H1 (cell line): Measurements from ENCODE around the gene MACIR. TPM values are rescaled to one million over a fixed set of nuclear protein-coding genes. Genes with fewer than 3 reads are reported as not detected.

Experiments used
- BACH1 ChIP-seq: IDR thresholded peaks from 2 replicates; pipeline ENCODE4 v1.6.1; 2012; ENCODE audit warnings: low read length, improper control_type of control experiment
- BCL11A ChIP-seq, 2 experiments: IDR thresholded peaks; one replicate each; pipeline ENCODE4 v1.6.1; 2011; ENCODE audit warnings: low read depth in 2 of 2, low read length in 2 of 2, mild to moderate bottlenecking in 2 of 2
- CHD1 ChIP-seq: IDR thresholded peaks from 2 replicates; pipeline ENCODE4 v1.6.1; 2012; ENCODE audit warnings: low read depth, low read length, improper control_type of control experiment
- NANOG ChIP-seq: IDR thresholded peaks from 2 replicates; pipeline ENCODE4 v1.6.1; 2011; ENCODE audit warnings: low read length, low read depth, mild to moderate bottlenecking, inconsistent platforms; ENCODE audit not compliant: insufficient read depth, poor library complexity, severe bottlenecking
- POLR2A ChIP-seq, 2 experiments: IDR thresholded peaks; 1 replicate in 1 of 2; 2 replicates in 1 of 2; pipeline ENCODE4 v1.6.1; 2011; ENCODE audit warnings: low read depth in 2 of 2, low read length in 2 of 2, mild to moderate bottlenecking in 2 of 2; ENCODE audit errors: control extremely low read depth in 1 of 2
- RAD21 ChIP-seq, 2 experiments: IDR thresholded peaks in 1 of 2; conservative IDR thresholded peaks in 1 of 2; 2 replicates each; pipeline ENCODE4 v1.6.1; 2011; ENCODE audit warnings: low read depth in 2 of 2, low read length in 2 of 2, improper control_type of control experiment in 1 of 2, inconsistent platforms in 1 of 2, mild to moderate bottlenecking in 1 of 2, moderate library complexity in 1 of 2
- RXRA ChIP-seq: IDR thresholded peaks from 2 replicates; pipeline ENCODE4 v1.6.1; 2011; ENCODE audit warnings: low read depth, mild to moderate bottlenecking, low read length, moderate library complexity; ENCODE audit not compliant: insufficient read depth
- SRF ChIP-seq: IDR thresholded peaks from 2 replicates; pipeline ENCODE4 v1.6.1; 2011; ENCODE audit warnings: mild to moderate bottlenecking, low read depth, low read length, moderate library complexity
- TCF12 ChIP-seq: IDR thresholded peaks from 2 replicates; pipeline ENCODE4 v1.6.1; 2011; ENCODE audit warnings: low read depth, mild to moderate bottlenecking, low read length
- polyA plus RNA-seq, 7 experiments: library from polyadenylated mRNA; depleted of rRNA in 3 of 7; stranded (reverse) in 5 of 7; unstranded in 2 of 7; fragments of >200 nt in 5 of 7; fragments of 200-250 nt in 2 of 7; gene quantifications; 1 replicate in 5 of 7; 2 replicates in 1 of 7; 4 replicates in 1 of 7; pipeline versions ENCODE4 v1.2.1 to v1.2.3, GENCODE V29; 2011 to 2013; ENCODE audit warnings: missing spikeins in 2 of 7, mixed read lengths in 2 of 7
- total RNA-seq: library from RNA; stranded (reverse); fragmentation: NEBNext Ultra II Directional; extraction: Animal tissue kit (Norgen Biotek cat#: 25700); gene quantifications from 2 replicates; pipeline ENCODE4 v1.2.1, GENCODE V29; 2021
- TF ChIP-seq, protein P1 (sequence below): fragments of 300-600 bp; sonication (generic); IDR thresholded peaks from 2 replicates; pipeline ENCODE4 v1.7.1; 2012; ENCODE audit warnings: low read length, moderate library complexity, mild to moderate bottlenecking, inconsistent platforms; ENCODE audit not compliant: insufficient replicate concordance
- TF ChIP-seq, protein P2 (sequence below): IDR thresholded peaks from 2 replicates; pipeline ENCODE4 v1.6.1; 2012; ENCODE audit warnings: inconsistent platforms

Gene MACIR
- total and polyA plus RNA-seq, 2 of the 8 experiments (the other 6 are each of a cell fraction or from before 2014, with no cell fraction given), result 8.0 to 19.2 TPM

DNA sequence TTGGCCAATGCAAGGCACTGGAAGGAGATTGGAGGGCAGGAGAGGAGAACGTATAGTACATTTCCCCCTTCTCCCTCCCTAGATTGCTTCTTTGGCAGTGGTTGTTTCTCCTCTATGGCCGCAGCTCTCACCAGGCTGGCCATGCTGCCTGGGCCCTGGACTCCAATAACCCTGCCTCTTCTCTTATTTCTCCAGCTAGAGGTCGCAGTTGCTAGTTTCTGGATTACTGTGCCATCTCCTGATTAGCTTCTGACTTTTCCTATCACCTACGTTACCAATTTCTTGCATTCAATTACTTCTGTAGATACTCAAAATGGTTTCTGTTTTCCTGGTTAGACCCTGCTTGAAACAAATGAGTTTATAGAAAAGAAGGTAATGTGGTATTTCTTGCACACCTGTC is 2.4 kb upstream of the MACIR start (continued):
- TF ChIP-seq, protein P1, sequence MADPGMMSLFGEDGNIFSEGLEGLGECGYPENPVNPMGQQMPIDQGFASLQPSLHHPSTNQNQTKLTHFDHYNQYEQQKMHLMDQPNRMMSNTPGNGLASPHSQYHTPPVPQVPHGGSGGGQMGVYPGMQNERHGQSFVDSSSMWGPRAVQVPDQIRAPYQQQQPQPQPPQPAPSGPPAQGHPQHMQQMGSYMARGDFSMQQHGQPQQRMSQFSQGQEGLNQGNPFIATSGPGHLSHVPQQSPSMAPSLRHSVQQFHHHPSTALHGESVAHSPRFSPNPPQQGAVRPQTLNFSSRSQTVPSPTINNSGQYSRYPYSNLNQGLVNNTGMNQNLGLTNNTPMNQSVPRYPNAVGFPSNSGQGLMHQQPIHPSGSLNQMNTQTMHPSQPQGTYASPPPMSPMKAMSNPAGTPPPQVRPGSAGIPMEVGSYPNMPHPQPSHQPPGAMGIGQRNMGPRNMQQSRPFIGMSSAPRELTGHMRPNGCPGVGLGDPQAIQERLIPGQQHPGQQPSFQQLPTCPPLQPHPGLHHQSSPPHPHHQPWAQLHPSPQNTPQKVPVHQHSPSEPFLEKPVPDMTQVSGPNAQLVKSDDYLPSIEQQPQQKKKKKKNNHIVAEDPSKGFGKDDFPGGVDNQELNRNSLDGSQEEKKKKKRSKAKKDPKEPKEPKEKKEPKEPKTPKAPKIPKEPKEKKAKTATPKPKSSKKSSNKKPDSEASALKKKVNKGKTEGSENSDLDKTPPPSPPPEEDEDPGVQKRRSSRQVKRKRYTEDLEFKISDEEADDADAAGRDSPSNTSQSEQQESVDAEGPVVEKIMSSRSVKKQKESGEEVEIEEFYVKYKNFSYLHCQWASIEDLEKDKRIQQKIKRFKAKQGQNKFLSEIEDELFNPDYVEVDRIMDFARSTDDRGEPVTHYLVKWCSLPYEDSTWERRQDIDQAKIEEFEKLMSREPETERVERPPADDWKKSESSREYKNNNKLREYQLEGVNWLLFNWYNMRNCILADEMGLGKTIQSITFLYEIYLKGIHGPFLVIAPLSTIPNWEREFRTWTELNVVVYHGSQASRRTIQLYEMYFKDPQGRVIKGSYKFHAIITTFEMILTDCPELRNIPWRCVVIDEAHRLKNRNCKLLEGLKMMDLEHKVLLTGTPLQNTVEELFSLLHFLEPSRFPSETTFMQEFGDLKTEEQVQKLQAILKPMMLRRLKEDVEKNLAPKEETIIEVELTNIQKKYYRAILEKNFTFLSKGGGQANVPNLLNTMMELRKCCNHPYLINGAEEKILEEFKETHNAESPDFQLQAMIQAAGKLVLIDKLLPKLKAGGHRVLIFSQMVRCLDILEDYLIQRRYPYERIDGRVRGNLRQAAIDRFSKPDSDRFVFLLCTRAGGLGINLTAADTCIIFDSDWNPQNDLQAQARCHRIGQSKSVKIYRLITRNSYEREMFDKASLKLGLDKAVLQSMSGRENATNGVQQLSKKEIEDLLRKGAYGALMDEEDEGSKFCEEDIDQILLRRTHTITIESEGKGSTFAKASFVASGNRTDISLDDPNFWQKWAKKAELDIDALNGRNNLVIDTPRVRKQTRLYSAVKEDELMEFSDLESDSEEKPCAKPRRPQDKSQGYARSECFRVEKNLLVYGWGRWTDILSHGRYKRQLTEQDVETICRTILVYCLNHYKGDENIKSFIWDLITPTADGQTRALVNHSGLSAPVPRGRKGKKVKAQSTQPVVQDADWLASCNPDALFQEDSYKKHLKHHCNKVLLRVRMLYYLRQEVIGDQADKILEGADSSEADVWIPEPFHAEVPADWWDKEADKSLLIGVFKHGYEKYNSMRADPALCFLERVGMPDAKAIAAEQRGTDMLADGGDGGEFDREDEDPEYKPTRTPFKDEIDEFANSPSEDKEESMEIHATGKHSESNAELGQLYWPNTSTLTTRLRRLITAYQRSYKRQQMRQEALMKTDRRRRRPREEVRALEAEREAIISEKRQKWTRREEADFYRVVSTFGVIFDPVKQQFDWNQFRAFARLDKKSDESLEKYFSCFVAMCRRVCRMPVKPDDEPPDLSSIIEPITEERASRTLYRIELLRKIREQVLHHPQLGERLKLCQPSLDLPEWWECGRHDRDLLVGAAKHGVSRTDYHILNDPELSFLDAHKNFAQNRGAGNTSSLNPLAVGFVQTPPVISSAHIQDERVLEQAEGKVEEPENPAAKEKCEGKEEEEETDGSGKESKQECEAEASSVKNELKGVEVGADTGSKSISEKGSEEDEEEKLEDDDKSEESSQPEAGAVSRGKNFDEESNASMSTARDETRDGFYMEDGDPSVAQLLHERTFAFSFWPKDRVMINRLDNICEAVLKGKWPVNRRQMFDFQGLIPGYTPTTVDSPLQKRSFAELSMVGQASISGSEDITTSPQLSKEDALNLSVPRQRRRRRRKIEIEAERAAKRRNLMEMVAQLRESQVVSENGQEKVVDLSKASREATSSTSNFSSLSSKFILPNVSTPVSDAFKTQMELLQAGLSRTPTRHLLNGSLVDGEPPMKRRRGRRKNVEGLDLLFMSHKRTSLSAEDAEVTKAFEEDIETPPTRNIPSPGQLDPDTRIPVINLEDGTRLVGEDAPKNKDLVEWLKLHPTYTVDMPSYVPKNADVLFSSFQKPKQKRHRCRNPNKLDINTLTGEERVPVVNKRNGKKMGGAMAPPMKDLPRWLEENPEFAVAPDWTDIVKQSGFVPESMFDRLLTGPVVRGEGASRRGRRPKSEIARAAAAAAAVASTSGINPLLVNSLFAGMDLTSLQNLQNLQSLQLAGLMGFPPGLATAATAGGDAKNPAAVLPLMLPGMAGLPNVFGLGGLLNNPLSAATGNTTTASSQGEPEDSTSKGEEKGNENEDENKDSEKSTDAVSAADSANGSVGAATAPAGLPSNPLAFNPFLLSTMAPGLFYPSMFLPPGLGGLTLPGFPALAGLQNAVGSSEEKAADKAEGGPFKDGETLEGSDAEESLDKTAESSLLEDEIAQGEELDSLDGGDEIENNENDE, result no peak
- no peak for TF ChIP-seq POLR2A (IDR thresholded peaks at IDR 0.05; ENCODE audit: control extremely low read depth in 1 of 2, low read depth in 2 of 2, low read length in 2 of 2)
- no peak for TF ChIP-seq BACH1
- TF ChIP-seq NANOG, result no peak
- TF ChIP-seq TCF12, result no peak
- TF ChIP-seq CHD1, result no peak
- TF ChIP-seq, protein P2, sequence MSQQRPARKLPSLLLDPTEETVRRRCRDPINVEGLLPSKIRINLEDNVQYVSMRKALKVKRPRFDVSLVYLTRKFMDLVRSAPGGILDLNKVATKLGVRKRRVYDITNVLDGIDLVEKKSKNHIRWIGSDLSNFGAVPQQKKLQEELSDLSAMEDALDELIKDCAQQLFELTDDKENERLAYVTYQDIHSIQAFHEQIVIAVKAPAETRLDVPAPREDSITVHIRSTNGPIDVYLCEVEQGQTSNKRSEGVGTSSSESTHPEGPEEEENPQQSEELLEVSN, result no peak
- no peak for TF ChIP-seq BCL11A (IDR thresholded peaks at IDR 0.05; ENCODE audit: low read depth in 2 of 2, low read length in 2 of 2)
- TF ChIP-seq SRF, result no peak
- peak in 1 of 2 experiments; percentile 19; a peak in 1 of 4 replicates for TF ChIP-seq RAD21 (IDR thresholded peaks at IDR 0.05 in 1 of 2, conservative IDR thresholded peaks at IDR 0.05 in 1 of 2; ENCODE audit: low read depth in 2 of 2, low read length in 2 of 2)
- no peak for TF ChIP-seq RXRA
